Ishikawa (cell line): ENCODE data around the gene COL6A5.

ENCODE experiments used
- CEBPB ChIP-seq: IDR thresholded peaks from 2 replicates; pipeline ENCODE4 v1.6.1; 2012
- CREB1 ChIP-seq: IDR thresholded peaks from 2 replicates; pipeline ENCODE4 v1.6.1; 2012; ENCODE audit warnings: low read depth
- EGR1 ChIP-seq: IDR thresholded peaks from 2 replicates; pipeline ENCODE4 v1.6.1; 2012
- EP300 ChIP-seq: IDR thresholded peaks from 2 replicates; pipeline ENCODE4 v1.6.1; 2012; ENCODE audit warnings: borderline replicate concordance
- FOXM1 ChIP-seq: IDR thresholded peaks from 2 replicates; pipeline ENCODE4 v1.6.1; 2012; ENCODE audit warnings: low read depth, borderline replicate concordance
- MAX ChIP-seq: IDR thresholded peaks from 2 replicates; pipeline ENCODE4 v1.6.1; 2012
- NFIC ChIP-seq: IDR thresholded peaks from 2 replicates; pipeline ENCODE4 v1.6.1; 2012
- RAD21 ChIP-seq: IDR thresholded peaks from 2 replicates; pipeline ENCODE4 v1.6.1; 2012; ENCODE audit warnings: low read depth
- REST ChIP-seq: IDR thresholded peaks from 2 replicates; pipeline ENCODE4 v1.6.1; 2012; ENCODE audit warnings: low read depth, mild to moderate bottlenecking
- TAF1 ChIP-seq: IDR thresholded peaks from 2 replicates; pipeline ENCODE4 v1.6.1; 2012; ENCODE audit warnings: low read depth, mild to moderate bottlenecking
- TCF12 ChIP-seq: IDR thresholded peaks from 2 replicates; pipeline ENCODE4 v1.6.1; 2012; ENCODE audit warnings: low read depth
- TEAD4 ChIP-seq: IDR thresholded peaks from 2 replicates; pipeline ENCODE4 v1.6.1; 2012
- YY1 ChIP-seq: IDR thresholded peaks from 2 replicates; pipeline ENCODE4 v1.6.1; 2012; ENCODE audit warnings: low read depth
- ZBTB7A ChIP-seq: IDR thresholded peaks from 2 replicates; pipeline ENCODE4 v1.6.1; 2012; ENCODE audit warnings: low read depth
- TF ChIP-seq, protein P1 (sequence below): IDR thresholded peaks from 2 replicates; pipeline ENCODE4 v1.6.1; 2012

Gene COL6A5

GRCh38 chr3:130392266-130392665 lies 46.8 kb downstream of the COL6A5 start:
- no peak for TF ChIP-seq ZBTB7A
- no peak for TF ChIP-seq FOXM1
- no peak for TF ChIP-seq YY1
- TF ChIP-seq TCF12 = no peak
- TF ChIP-seq RAD21 = no peak
- TF ChIP-seq TEAD4 = no peak
- TF ChIP-seq MAX = no peak
- TF ChIP-seq CREB1 = no peak
- TF ChIP-seq EGR1 = no peak
- TF ChIP-seq, protein P1, sequence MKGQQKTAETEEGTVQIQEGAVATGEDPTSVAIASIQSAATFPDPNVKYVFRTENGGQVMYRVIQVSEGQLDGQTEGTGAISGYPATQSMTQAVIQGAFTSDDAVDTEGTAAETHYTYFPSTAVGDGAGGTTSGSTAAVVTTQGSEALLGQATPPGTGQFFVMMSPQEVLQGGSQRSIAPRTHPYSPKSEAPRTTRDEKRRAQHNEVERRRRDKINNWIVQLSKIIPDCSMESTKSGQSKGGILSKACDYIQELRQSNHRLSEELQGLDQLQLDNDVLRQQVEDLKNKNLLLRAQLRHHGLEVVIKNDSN = no peak
- no peak for TF ChIP-seq NFIC
- no peak for TF ChIP-seq CEBPB
- TF ChIP-seq EP300 = no peak
- no peak for TF ChIP-seq TAF1
- TF ChIP-seq REST = no peak

DNA sequence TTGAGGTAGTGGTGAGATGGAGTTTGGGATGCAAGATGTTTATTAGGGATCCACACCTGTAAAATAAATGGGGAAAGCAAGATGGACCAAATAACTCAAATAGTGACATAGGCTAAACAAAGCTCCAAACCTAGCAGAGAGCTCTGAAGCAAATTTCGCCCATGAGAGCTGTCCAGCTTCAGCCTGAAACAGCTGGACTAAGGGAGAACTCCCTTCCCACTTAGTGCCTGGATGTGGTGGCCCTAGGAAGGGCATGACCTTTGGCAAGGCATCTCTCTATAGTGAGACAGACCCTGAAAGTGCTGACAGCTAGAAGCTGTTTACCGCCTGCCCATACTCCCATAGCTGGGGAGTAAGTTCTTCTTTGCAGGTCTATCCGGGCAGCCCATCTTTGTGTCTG lies 48.1 kb downstream of the COL6A5 start:
- no peak for TF ChIP-seq ZBTB7A
- peak; percentile 43; the same call in 1 of the 2 replicates for TF ChIP-seq REST
- no peak for TF ChIP-seq TAF1
- TF ChIP-seq NFIC = no peak

DNA sequence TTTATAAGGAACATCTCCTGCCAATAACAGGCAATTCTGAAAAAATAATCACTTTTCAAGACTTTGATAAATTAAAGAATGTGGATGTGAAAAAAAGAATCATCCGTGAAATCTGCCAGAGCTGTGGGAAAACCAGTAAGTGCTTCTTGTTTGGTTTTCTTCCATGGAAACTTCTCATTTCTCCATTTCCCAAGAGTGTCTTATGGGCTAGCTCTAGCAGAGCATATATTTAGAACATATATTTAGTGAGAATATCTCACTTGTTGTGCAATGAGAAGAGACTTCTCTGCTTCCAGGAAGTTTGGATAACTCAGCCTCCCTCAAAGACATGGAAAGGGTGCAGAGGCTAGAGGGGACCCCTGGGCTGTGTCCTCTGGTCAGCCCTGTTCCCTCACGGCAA lies 49.9 kb downstream of the COL6A5 start:
- TF ChIP-seq TCF12 (no peak), CEBPB (no peak), FOXM1 (no peak), CREB1 (no peak), REST (no peak), TEAD4 (no peak)
- TF ChIP-seq, protein P1 = no peak

- no peak for TF ChIP-seq REST
- TF ChIP-seq CREB1 = no peak
- no peak for TF ChIP-seq TCF12
- TF ChIP-seq TEAD4 = peak; percentile 72
- no peak for TF ChIP-seq FOXM1
Observed at GRCh38 chr3:130395916-130396315, 50.4 kb downstream of the COL6A5 start.
